ENCODE data around the gene ARV1.
A peak's percentile ranks its signal among the peaks of the same experiment; 100 is the strongest.
"Not testable (repeated sequence)": the region's sequence is repeated elsewhere in the genome, so short reads cannot be mapped to it uniquely, and the experiment has no call there.

ARV1 gene

GRCh38 chr1:231019711-231020110 lies 40.8 kb downstream of the ARV1 start:
- no peak for DNase-seq (ENCODE audit: low spot score)

GRCh38 chr1:231020139-231020601 lies 41.3 kb downstream of the ARV1 start:
- no peak for DNase-seq (ENCODE audit: low spot score)

GRCh38 chr1:231020816-231021215 lies 41.9 kb downstream of the ARV1 start:
- no peak for DNase-seq (ENCODE audit: low spot score)

GRCh38 chr1:231021540-231022031 lies 42.7 kb downstream of the ARV1 start:
- DNase-seq (ENCODE audit: low spot score) = no peak

DNA sequence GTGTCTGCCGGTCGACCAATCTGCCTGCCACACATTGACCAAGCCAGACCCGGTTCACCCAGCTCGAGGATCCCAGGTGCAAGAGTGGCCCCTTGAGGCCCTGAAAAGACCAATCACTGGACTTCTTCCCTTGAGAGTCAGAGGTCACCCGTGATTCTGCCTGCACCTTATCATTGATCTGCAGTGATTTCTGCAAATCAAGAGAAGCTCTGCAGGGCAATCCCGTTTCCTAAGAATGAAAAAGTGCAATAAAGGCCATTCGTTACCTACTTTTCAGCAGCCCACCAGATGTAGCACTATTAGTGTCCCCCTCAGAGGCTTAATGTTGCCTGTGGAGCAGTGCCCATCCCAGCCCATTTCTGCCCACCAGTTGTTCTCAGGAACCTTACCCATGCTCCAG lies 43.6 kb downstream of the ARV1 start:
- not testable (repeated sequence) for DNase-seq (ENCODE audit: low spot score)

DNA sequence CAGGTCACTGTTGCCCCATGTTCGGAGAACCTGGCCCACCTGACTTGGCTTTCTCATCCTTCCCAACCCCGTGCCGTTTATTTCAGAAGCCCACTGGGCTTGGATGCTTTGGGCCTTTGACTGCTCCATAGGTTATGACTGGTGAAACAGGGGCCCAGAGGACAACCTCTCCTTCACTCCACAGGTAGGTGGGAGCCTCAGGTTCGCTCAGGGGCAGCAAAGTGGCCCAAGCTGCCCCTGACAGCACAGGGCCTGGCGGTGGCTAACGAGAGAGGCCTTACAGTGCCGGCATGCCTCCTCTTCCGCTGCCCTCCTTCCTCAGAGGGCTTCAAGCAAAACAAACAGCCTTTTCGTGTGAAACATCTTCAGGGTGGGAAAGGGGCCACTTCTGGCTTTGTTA lies 44.3 kb downstream of the ARV1 start:
- no peak for DNase-seq (ENCODE audit: low spot score)

DNA sequence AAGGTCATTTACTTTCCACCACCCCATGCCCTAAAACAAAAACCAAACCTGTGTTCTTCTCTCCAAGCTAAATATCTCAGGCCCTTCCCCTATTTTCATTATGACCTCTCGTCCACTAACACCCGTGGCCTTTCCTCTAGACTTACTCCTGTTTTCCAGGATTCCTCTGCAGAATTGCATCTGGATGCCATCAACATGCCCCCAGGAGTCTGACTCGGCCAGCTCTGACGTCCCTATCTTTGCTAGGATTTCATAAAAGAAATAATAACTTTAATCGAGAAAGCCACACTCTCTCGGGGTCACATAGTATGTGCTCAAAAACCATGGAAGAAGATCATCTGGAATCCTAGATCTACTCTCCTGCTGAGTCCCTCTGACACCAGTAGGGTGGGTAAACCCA lies 47.7 kb downstream of the ARV1 start:
- DNase-seq (ENCODE audit: low spot score) = no peak

DNA sequence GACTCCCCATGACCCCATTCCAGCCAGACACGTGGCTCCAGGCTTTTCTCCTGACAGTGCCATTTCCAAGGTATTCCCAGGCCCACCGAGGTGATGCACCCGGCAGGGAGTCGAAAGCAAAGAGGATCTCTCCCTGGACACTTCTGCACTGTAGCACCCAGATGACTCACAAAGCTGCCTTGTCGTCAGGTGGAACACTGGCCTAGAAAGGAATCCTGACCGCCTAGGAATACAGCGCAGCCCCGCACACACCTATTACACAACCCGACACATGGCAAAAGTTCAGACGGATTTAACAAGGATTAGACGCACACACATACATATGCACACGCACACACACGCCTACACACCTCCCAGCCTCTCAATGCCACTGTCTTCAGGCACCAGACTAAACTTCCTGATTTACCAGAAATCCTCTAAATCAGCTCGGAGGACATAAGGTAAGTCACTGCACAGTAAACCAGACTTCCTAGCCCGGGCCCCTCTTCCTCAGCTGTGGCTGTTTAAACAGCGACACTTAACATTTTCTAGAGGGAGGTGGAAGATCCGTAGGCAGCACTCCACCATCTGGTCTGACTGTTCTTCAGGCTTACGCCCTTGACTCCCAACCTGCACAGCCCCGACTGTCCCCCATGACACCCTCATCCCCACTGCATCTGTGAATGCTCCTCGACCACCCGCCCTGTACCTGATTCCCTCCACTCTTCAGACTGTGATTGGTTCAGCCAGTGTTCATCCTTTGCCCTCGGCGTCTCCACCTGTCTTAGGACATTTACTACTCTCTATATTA lies 48.4 kb downstream of the ARV1 start:
- no peak for DNase-seq (ENCODE audit: low spot score)

DNA sequence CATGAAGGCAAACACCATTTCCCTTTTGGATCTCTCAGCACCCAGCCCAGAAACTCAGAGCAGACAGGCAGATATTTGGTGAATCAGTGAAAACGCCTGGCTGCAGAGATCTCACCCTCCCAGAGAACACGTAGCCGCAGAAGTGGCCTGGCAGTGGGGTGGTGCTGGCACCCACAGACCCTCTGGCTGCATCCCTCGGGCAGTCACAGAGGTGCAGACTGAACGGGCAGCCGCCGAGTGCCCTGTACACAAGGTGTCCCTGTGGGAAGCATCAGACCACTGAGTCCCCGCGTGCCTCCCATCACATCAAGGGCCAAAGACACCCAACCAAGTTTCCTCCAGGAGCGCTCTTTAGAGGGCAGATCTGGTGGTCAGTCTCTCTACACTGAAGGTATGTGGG lies 49.1 kb downstream of the ARV1 start:
- no peak for DNase-seq (ENCODE audit: low spot score)

- DNase-seq (ENCODE audit: low spot score) = no peak
Measured at GRCh38 chr1:231028682-231029081, 49.8 kb downstream of the ARV1 start.

- not testable (repeated sequence) for DNase-seq (ENCODE audit: low spot score)
Measured at GRCh38 chr1:231029247-231029646, 50.4 kb downstream of the ARV1 start.

GRCh38 chr1:231029841-231030240 lies 50.9 kb downstream of the ARV1 start:
- DNase-seq (ENCODE audit: low spot score) = no peak

DNA sequence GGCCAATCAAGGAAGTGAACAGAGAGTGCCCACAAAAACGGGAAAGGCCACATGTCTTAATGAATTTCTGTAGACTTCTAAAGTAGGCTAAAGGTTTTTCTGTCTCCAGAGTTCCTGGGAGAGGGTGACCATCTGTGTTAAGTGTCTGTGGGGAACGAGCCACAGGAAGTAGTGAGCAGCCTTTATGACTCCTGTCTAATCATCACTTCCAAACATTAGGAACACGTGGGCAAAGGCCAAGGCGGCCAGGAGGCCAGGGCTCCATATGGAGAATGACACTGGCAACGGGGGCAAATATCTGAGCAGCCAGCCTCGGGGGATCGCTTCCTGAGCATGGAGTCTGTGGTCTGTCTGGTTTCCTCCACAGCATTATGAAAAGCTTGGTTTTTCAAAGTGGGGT lies 54.1 kb downstream of the ARV1 start:
- no peak for DNase-seq (ENCODE audit: low spot score)

- DNase-seq (ENCODE audit: low spot score) = peak; percentile 15
Measured at GRCh38 chr1:231035799-231036198, 56.9 kb downstream of the ARV1 start.

DNA sequence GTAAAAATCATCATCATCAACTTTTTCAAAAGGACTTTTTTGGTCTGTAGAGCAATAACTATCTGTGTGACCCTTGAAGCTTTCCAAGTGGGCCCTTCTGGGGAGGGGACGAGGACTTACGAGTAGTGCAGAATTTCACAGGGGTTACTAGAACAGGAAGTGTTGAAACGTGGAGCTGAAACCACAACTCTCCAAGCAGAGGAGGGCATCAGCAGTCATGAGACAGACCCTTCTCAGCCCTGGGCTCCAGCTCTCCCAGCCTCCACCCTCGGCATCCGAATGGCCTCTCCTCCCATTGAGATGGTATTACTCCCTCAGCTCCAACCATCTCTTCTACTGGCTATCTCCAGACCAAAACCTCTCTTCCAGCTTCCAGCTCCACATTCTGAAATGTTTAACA lies 57.5 kb downstream of the ARV1 start:
- peak; percentile 14 for DNase-seq (ENCODE audit: low spot score)

DNA sequence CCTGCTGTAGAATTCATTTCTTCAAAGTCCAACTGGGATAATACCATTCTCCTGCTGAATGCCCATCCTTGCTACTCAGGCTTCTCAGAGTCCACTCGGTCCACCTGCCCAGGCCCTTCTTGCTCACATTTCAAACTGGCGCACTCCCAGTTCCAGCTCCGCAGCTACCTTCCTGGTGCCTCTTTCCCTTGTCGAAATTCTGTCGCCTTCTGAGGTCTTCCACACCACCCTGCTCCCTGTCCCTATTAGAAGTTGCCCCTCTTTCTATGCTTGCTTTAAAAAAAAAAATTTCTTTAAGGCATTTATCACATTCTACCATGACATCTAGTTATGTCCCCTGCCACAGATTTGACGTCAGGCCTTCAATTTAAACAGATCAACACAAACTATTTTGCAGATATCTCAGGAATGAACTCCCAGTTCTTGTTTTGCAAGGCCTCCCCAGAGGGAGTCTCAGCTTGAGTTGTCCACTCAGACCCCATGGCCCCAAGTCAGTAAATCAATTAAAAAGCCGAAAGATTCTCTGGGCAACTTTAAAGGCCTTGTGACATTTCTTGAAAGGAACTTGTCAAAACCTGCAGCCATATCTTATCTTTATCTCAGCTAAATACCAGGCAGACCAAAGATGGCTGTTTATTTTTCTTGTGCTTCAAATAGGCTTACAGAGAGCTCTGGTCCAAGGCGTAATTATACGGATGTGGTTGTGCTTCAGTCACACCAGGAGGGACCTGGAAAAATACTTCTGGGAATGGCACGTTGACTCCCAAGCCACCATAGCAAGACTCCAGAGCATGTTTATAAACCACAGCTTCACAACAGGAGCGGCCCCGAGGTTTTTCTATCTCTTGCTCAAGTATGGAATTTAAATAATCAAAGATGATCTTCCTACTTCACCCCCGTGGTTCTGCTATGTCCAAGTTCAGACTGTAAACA lies 59.0 kb downstream of the ARV1 start:
- no peak for DNase-seq (ENCODE audit: low spot score)

- peak; percentile 11 for DNase-seq (ENCODE audit: low spot score)
Measured at GRCh38 chr1:231039161-231040018, 60.5 kb downstream of the ARV1 start.

DNA sequence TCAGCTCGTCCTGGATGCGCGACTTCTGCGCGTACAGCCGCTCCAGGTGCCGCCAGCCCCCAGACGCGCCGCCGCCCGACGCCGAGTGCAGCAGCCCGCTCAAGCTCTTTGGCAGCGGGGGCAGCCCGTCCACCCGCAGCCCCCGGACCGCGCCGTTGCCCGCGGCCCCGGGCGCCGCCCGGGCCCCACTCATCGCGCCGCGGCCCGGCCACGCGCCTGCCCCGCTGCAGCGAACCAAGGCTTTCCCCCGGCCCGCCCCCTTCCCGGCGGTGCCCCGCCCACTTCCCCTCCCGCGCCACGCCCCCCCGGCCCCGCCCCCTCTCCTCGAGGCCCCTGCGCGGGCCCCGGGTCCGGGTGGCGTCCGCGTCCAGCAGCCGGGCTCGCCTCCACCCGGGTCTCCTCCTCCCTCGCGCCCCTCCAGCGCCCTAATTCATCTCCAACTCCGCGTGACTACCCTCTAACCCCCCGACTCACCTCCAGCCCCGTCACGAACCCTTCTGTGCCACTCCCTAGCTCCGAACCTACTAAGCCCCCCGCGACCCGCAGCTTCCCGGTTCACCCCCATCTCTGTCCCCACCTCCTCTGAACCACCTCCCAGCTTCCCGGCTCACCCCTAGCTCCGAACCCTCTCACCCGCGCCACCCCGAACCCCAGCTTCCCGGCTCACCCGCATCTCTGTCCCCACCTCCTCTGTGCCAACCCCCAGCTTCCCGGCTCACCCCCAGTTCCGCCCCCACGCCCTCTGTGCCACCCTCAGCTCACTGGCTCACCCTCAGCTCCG lies 61.3 kb downstream of the ARV1 start, which contains the start of gene FAM89A:
Gene FAM89A, minus strand, starts transcription at position 236 of the 781 bp plus-strand sequence. Its CDS starts 43 bp downstream, at position 193.
- DNase-seq (ENCODE audit: low spot score) = peak; percentile 25

GRCh38 chr1:231040800-231041718 lies 62.2 kb downstream of the ARV1 start:
- no peak for DNase-seq (ENCODE audit: low spot score)

Data from pons (tissue), 1 donor.